Measurements from ENCODE around the gene KCTD16. TPM values are rescaled to one million over a fixed set of nuclear protein-coding genes. Genes with fewer than 3 reads are reported as not detected.

Gene KCTD16
- total RNA-seq, 1 experiment from 2014 or later, result 0.14 TPM

DNA sequence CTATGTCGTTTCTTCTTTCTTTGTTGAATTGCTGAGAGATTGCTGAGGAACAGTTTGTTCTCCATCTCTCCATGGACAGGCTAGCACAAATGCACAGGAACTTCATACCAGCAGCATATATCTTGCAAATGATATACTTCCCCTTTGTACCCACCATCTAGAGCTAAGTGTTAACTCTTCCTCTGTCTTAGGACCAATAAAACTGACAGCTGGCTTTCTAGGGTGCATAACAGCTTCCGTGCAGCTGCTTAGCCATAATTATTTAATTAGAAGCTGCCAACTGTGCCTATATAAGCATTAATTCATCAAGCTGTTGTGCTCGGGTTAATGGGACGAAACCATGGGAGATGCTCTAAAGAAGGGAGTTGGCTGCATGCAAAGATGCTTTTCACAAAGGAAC, 38.7 kb downstream of the KCTD16 start:
- no TSS peak for BruUV-seq (replicated peaks)
- DNase-seq, result no peak
- CTCF ChIA-PET, result no interaction called here
- no peak overlapping the region for H3K4me3 Mint-ChIP-seq (ENCODE audit: low read depth, unreplicated experiment)
- intact Hi-C loops (cut with micrococcal nuclease; ENCODE audit: unreplicated experiment), result loop anchor here (10.0 kb wide), 2 partner anchors 1255 to 1505 kb away; no protein-coding TSS in a partner anchor
- no peak overlapping the region for H3K27ac Mint-ChIP-seq (ENCODE audit: unreplicated experiment)
- TF ChIP-seq, protein P1, sequence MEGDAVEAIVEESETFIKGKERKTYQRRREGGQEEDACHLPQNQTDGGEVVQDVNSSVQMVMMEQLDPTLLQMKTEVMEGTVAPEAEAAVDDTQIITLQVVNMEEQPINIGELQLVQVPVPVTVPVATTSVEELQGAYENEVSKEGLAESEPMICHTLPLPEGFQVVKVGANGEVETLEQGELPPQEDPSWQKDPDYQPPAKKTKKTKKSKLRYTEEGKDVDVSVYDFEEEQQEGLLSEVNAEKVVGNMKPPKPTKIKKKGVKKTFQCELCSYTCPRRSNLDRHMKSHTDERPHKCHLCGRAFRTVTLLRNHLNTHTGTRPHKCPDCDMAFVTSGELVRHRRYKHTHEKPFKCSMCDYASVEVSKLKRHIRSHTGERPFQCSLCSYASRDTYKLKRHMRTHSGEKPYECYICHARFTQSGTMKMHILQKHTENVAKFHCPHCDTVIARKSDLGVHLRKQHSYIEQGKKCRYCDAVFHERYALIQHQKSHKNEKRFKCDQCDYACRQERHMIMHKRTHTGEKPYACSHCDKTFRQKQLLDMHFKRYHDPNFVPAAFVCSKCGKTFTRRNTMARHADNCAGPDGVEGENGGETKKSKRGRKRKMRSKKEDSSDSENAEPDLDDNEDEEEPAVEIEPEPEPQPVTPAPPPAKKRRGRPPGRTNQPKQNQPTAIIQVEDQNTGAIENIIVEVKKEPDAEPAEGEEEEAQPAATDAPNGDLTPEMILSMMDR (IDR thresholded peaks at IDR 0.05; ENCODE audit: unreplicated experiment), result no peak
- H3K27me3 Mint-ChIP-seq (ENCODE audit: unreplicated experiment), result peaks cover 80% of the 10 kb centered on the region
- H3K36me3 Mint-ChIP-seq (ENCODE audit: insufficient read depth, unreplicated experiment), result no peaks in the 10 kb centered on the region
- no peaks in the 10 kb centered on the region for H3K4me1 Mint-ChIP-seq (ENCODE audit: low read depth, unreplicated experiment)
- H3K9me3 Mint-ChIP-seq (ENCODE audit: low read depth, unreplicated experiment), result no peaks in the 10 kb centered on the region

GRCh38 chr5:144210655-144211054, 40.0 kb downstream of the KCTD16 start:
- intact Hi-C loops (cut with micrococcal nuclease; ENCODE audit: unreplicated experiment), result no loop called here
- Mint-ChIP-seq H3K4me3 (ENCODE audit: low read depth, unreplicated experiment) (no peak overlapping the region), H3K27me3 (ENCODE audit: unreplicated experiment) (peaks cover 78% of the 10 kb centered on the region), H3K4me1 (ENCODE audit: low read depth, unreplicated experiment) (no peaks in the 10 kb centered on the region), H3K36me3 (ENCODE audit: insufficient read depth, unreplicated experiment) (no peaks in the 10 kb centered on the region), H3K9me3 (ENCODE audit: low read depth, unreplicated experiment) (no peaks in the 10 kb centered on the region), H3K27ac (ENCODE audit: unreplicated experiment) (no peak overlapping the region)
- TF ChIP-seq, protein P1 (IDR thresholded peaks at IDR 0.05; ENCODE audit: unreplicated experiment), result no peak
- CTCF ChIA-PET, result no interaction called here
- no TSS peak for BruUV-seq (replicated peaks)
- DNase-seq, result no peak

GRCh38 chr5:144219869-144220268, 49.2 kb downstream of the KCTD16 start:
- no peak for DNase-seq
- TF ChIP-seq, protein P1 (IDR thresholded peaks at IDR 0.05; ENCODE audit: unreplicated experiment), result no peak
- intact Hi-C loops (cut with micrococcal nuclease; ENCODE audit: unreplicated experiment), result no loop called here
- no peak overlapping the region for H3K27ac Mint-ChIP-seq (ENCODE audit: unreplicated experiment)
- no peaks in the 10 kb centered on the region for H3K9me3 Mint-ChIP-seq (ENCODE audit: low read depth, unreplicated experiment)
- peaks cover 2% of the 10 kb centered on the region for H3K27me3 Mint-ChIP-seq (ENCODE audit: unreplicated experiment)
- H3K4me3 Mint-ChIP-seq (ENCODE audit: low read depth, unreplicated experiment), result no peak overlapping the region
- H3K4me1 Mint-ChIP-seq (ENCODE audit: low read depth, unreplicated experiment), result no peaks in the 10 kb centered on the region
- no peaks in the 10 kb centered on the region for H3K36me3 Mint-ChIP-seq (ENCODE audit: insufficient read depth, unreplicated experiment)
- no TSS peak for BruUV-seq (replicated peaks)
- CTCF ChIA-PET, result interaction anchor here (1.0 kb wide), 1 partner anchor 8 kb away, joined by 3 read pairs; no protein-coding TSS in a partner anchor

DNA sequence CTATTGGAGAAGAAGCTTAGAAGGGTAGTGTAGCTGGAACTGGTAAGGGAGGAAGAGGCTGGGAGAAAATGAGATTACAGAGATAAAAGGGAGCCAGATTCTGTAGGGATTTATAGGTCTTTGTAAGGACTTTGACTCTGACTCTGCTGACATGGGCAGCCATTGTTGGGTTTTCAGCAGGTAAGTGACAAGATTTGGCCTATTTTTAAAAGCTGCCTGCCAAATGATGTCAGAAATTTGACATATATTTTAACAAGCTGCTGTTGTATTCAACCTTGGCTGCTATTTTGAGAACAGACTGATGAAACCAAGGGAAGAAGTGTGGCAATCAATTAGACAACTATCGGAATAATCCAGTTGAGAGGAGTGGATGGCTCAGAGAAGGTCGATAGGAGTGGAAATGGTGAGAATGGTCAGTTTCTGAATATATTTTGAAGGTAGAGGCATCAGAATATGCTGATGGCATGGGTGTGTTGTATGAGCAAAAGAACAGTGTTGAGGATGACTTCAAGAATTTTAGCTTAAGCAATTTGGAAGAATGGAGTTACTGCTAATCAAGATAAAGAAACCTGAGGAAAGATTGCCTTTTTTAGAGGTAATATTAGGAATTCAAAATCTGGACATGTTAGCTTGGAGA, 56.8 kb downstream of the KCTD16 start:
- no peaks in the 10 kb centered on the region for H3K9me3 Mint-ChIP-seq (ENCODE audit: low read depth, unreplicated experiment)
- H3K36me3 Mint-ChIP-seq (ENCODE audit: insufficient read depth, unreplicated experiment), result no peaks in the 10 kb centered on the region
- no peak overlapping the region for H3K27ac Mint-ChIP-seq (ENCODE audit: unreplicated experiment)
- no peak for DNase-seq
- TF ChIP-seq, protein P1 (IDR thresholded peaks at IDR 0.05; ENCODE audit: unreplicated experiment), result no peak
- no TSS peak for BruUV-seq (replicated peaks)
- no peak overlapping the region for H3K4me3 Mint-ChIP-seq (ENCODE audit: low read depth, unreplicated experiment)
- H3K4me1 Mint-ChIP-seq (ENCODE audit: low read depth, unreplicated experiment), result no peaks in the 10 kb centered on the region
- H3K27me3 Mint-ChIP-seq (ENCODE audit: unreplicated experiment), result no peaks in the 10 kb centered on the region
- intact Hi-C loops (cut with micrococcal nuclease; ENCODE audit: unreplicated experiment), result no loop called here
- CTCF ChIA-PET, result interaction anchor here (0.6 kb wide), 1 partner anchor 1708 kb away, joined by 3 read pairs; no protein-coding TSS in a partner anchor

Data from Calu3 (cell line).